ENCODE measurements around the gene SPRED3. TPM values are rescaled to one million over a fixed set of nuclear protein-coding genes. Genes with fewer than 3 reads are reported as not detected.

SPRED3 gene
- total RNA-seq, 1 experiment from 2014 or later: 5.4 TPM

DNA sequence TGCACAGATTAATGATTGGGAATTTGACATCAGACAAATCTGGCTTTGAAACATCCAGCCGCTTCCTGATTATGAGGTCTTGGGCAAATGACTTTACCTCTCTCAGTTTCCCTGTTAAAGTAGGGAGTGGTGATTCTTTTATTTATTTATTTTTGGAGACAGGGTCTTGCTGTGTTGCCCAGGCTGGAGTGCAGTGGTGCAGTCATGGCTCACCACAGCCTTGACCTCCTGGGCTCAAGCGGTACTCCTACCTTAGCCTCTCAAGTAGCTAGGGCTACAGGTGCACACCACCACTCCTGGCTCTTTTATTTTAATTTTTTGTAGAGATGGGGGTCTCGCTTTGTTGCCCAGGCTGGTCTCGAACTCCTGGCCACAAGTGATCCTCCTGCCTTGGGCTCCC is 11.4 kb upstream of the SPRED3 start:
- H3K4me3 Mint-ChIP-seq (ENCODE audit: low read depth, unreplicated experiment): peak overlapping the region; percentile 97
- CTCF ChIA-PET: no interaction called here

DNA sequence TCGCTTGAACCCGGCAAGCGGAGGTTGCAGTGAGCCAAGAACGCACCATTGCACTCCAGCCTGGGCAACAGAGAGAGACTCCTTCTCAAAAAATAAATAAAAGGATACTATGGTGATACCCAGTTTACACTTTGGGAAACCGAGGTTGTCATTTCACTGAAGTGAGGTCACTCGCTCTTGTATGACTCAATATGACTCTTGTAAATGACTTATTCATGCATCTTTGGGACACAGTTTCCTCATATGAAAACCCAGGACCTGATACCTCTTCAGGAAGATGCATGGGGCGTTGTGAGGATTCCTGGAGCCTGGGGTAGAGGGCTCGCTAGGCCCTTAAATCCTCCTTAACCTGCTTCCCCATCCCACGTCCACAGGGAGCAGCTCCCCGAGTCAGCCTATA is 9.6 kb upstream of the SPRED3 start:
- no peak for DNase-seq
- no peaks in the 10 kb centered on the region for H3K27me3 Mint-ChIP-seq (ENCODE audit: unreplicated experiment)
- no peak overlapping the region for H3K27ac Mint-ChIP-seq (ENCODE audit: unreplicated experiment)
- H3K9me3 Mint-ChIP-seq (ENCODE audit: low read depth, unreplicated experiment): no peaks in the 10 kb centered on the region
- H3K4me1 Mint-ChIP-seq (ENCODE audit: low read depth, unreplicated experiment): peaks cover 22% of the 10 kb centered on the region
- intact Hi-C loops (cut with micrococcal nuclease; ENCODE audit: unreplicated experiment): no loop called here
- BruUV-seq (replicated peaks): no TSS peak
- no peak overlapping the region for H3K4me3 Mint-ChIP-seq (ENCODE audit: low read depth, unreplicated experiment)
- peaks cover 80% of the 10 kb centered on the region for H3K36me3 Mint-ChIP-seq (ENCODE audit: insufficient read depth, unreplicated experiment)
- CTCF ChIA-PET: interaction anchor here (0.6 kb wide), 1 partner anchor 9 kb away, joined by 5 read pairs; the partner anchor contains the start of gene GGN
- TF ChIP-seq, protein P1, sequence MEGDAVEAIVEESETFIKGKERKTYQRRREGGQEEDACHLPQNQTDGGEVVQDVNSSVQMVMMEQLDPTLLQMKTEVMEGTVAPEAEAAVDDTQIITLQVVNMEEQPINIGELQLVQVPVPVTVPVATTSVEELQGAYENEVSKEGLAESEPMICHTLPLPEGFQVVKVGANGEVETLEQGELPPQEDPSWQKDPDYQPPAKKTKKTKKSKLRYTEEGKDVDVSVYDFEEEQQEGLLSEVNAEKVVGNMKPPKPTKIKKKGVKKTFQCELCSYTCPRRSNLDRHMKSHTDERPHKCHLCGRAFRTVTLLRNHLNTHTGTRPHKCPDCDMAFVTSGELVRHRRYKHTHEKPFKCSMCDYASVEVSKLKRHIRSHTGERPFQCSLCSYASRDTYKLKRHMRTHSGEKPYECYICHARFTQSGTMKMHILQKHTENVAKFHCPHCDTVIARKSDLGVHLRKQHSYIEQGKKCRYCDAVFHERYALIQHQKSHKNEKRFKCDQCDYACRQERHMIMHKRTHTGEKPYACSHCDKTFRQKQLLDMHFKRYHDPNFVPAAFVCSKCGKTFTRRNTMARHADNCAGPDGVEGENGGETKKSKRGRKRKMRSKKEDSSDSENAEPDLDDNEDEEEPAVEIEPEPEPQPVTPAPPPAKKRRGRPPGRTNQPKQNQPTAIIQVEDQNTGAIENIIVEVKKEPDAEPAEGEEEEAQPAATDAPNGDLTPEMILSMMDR (IDR thresholded peaks at IDR 0.05; ENCODE audit: unreplicated experiment): no peak

More for the DNA sequence above, 11.4 kb upstream of the SPRED3 start:
- Mint-ChIP-seq H3K27me3 (ENCODE audit: unreplicated experiment) (peaks cover 1% of the 10 kb centered on the region), H3K36me3 (ENCODE audit: insufficient read depth, unreplicated experiment) (peaks cover 64% of the 10 kb centered on the region), H3K27ac (ENCODE audit: unreplicated experiment) (no peak overlapping the region), H3K4me1 (ENCODE audit: low read depth, unreplicated experiment) (peaks cover 22% of the 10 kb centered on the region), H3K9me3 (ENCODE audit: low read depth, unreplicated experiment) (no peaks in the 10 kb centered on the region)
- TF ChIP-seq, protein P1 (IDR thresholded peaks at IDR 0.05; ENCODE audit: unreplicated experiment): no peak
- BruUV-seq (replicated peaks): no TSS peak
- DNase-seq: no peak
- intact Hi-C loops (cut with micrococcal nuclease; ENCODE audit: unreplicated experiment): no loop called here

DNA sequence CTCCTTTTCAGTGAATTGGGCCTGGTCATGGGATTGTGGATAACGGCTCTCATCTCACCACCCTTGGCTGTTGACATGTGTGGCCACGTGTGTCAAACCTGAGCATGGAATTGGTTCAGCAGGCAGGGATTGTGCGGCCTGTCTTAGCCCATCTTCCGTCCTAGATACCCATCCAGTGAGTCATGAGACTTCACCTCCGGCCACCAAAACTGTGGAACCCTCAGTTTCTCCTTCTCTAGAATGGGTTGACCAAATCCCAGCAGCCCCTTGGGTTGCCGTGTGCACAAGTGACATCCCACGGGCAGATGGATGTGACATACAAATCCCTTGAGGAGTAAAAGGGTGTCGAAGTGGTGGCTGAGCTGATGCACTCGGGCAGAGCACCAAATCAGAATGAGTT is 7.4 kb upstream of the SPRED3 start:
- Mint-ChIP-seq H3K4me1 (ENCODE audit: low read depth, unreplicated experiment) (peaks cover 9% of the 10 kb centered on the region), H3K36me3 (ENCODE audit: insufficient read depth, unreplicated experiment) (peaks cover 82% of the 10 kb centered on the region), H3K9me3 (ENCODE audit: low read depth, unreplicated experiment) (no peaks in the 10 kb centered on the region), H3K4me3 (ENCODE audit: low read depth, unreplicated experiment) (no peak overlapping the region), H3K27ac (ENCODE audit: unreplicated experiment) (no peak overlapping the region), H3K27me3 (ENCODE audit: unreplicated experiment) (no peaks in the 10 kb centered on the region)
- CTCF ChIA-PET: no interaction called here
- DNase-seq: no peak
- BruUV-seq (replicated peaks): no TSS peak
- TF ChIP-seq, protein P1 (IDR thresholded peaks at IDR 0.05; ENCODE audit: unreplicated experiment): no peak
- intact Hi-C loops (cut with micrococcal nuclease; ENCODE audit: unreplicated experiment): no loop called here

DNA sequence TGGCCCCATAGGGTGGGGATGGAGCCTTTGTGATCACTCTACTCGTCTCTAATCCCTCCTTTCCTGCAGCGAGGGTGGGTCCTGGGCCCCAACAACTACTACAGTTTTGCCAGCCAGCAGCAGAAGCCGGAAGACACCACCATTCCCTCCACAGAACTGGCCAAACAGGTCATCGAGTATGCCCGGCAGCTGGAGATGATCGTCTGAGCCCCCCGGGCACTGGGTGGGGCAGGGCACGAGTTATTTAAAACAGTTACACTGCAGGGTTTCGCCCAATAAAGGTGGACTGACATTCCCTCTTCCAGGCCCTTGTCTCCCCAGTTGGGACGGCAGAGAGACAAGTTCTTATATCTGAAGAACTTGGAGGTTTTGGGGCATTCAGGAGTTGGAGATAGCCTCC is 5.3 kb upstream of the SPRED3 start:
- peaks cover 12% of the 10 kb centered on the region for H3K4me1 Mint-ChIP-seq (ENCODE audit: low read depth, unreplicated experiment)
- intact Hi-C loops (cut with micrococcal nuclease; ENCODE audit: unreplicated experiment): no loop called here
- no peak for DNase-seq
- BruUV-seq (replicated peaks): no TSS peak
- TF ChIP-seq, protein P1 (IDR thresholded peaks at IDR 0.05; ENCODE audit: unreplicated experiment): no peak
- peaks cover 82% of the 10 kb centered on the region for H3K36me3 Mint-ChIP-seq (ENCODE audit: insufficient read depth, unreplicated experiment)
- no peaks in the 10 kb centered on the region for H3K9me3 Mint-ChIP-seq (ENCODE audit: low read depth, unreplicated experiment)
- H3K4me3 Mint-ChIP-seq (ENCODE audit: low read depth, unreplicated experiment): no peak overlapping the region
- H3K27ac Mint-ChIP-seq (ENCODE audit: unreplicated experiment): no peak overlapping the region
- CTCF ChIA-PET: no interaction called here
- H3K27me3 Mint-ChIP-seq (ENCODE audit: unreplicated experiment): no peaks in the 10 kb centered on the region

Data from Calu3 (cell line).